HG02938 (cell line): ENCODE data around the gene VEPH1.

Source experiments
- ATAC-seq: cut with Tn5 transposase; IDR thresholded peaks from one replicate; pipeline ENCODE4 v1.9.1; 2021; ENCODE audit warnings: mild to moderate bottlenecking, moderate library complexity; ENCODE audit not compliant: unreplicated experiment

Gene VEPH1

DNA sequence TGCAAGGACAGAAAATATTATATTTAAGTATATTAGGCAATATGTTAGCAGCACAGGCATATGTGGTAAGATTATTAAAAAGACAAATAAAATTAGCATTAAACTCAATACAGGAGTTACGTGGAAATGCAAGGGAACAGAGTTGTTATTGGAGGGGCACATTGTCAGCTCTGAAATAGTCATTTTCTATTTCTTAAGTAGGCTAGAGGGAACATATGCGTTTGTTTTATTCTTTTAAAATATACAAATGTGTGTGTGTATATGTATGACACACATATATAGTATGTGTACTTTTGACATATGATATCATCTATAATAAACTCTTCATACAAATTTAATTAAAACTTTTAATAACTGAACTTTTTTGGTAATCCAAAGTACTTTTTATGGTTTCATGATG is 22.8 kb upstream of the VEPH1 start:
- ATAC-seq: no peak

GRCh38 chr3:157523814-157524213 is 20.6 kb upstream of the VEPH1 start:
- ATAC-seq: no peak

- no peak for ATAC-seq
Measured at GRCh38 chr3:157522648-157523047, 19.4 kb upstream of the VEPH1 start.

GRCh38 chr3:157520485-157521150 is 17.4 kb upstream of the VEPH1 start:
- no peak for ATAC-seq

DNA sequence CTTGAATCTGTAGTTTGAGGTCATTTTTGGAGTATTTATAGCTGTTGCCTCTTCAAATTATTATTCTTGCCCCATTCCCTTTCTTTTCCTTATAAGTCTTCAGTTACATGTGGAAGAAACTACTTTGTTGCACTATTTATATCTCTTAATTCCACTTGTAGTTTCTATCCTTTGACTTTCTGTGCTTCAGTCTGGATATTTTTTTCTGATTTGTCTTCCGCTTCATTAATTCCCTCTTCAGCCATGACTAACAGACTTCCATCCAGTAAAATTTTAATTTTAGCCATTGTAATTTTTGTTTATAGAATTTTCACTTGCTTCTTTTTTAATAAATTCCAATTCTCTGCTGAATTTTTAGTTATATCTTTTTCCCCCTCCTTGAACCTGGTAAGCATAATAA is 15.7 kb upstream of the VEPH1 start:
- ATAC-seq: no peak

GRCh38 chr3:157516928-157517327 is 13.7 kb upstream of the VEPH1 start:
- no peak for ATAC-seq

DNA sequence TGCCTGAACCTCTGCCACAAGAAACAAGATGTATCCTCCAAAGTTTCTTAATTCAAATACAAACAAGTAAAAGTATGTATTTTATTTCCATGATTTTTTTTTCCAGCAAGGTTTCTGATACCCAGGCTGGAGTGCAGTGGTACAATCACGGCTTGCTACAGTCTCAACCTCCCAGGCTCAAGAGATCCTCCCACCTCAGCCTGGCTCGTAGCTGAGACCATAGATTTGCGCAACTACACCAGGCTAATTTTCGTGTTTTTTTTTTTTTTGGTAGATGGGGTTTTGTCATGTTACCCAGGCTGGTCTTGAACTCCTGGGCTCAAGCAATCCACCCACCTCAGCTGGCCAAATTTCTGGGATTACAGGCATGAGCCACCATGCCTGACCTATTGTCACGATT is 12.2 kb upstream of the VEPH1 start:
- ATAC-seq: no peak

GRCh38 chr3:157514371-157514895 is 11.2 kb upstream of the VEPH1 start:
- no peak for ATAC-seq

- ATAC-seq: no peak
Measured at GRCh38 chr3:157513585-157513984, 10.4 kb upstream of the VEPH1 start.

DNA sequence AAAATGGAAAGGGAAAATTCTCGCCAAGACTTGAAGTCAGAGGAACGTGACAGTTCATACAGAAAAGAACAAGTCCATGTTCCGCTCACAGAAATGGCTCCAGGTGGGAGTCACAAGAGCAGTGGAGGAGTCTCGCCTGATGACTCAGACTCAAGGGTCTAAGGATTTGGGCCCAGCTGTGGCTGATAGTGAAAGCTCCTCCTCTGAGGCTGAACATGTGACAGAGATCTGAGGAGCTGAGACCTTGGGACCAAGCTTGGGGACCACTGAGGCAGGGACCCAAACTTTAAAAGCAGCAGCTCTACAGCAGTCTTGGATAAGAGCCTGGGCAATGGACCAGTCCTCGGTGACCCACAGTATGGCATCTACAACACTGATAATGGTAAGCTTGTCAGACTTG is 9.3 kb upstream of the VEPH1 start:
- no peak for ATAC-seq

DNA sequence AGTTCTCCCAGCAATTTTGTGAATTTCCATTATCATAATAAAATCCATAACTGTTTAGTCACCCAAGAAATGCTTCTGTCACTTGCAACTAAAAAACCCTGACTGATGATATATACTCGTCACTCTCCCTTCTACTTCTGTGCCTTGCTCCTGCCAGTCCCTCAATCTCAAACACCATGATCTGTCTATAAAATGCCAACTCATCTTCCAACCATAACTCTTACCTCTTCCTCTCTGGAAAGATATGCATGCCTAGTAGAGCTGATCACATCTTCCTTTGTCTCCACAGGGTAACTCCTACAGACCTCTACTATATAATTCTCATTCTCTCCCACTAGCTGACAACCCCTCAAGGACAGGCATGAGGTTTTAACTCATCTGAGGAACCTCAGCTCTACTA is 5.2 kb upstream of the VEPH1 start:
- ATAC-seq: no peak

DNA sequence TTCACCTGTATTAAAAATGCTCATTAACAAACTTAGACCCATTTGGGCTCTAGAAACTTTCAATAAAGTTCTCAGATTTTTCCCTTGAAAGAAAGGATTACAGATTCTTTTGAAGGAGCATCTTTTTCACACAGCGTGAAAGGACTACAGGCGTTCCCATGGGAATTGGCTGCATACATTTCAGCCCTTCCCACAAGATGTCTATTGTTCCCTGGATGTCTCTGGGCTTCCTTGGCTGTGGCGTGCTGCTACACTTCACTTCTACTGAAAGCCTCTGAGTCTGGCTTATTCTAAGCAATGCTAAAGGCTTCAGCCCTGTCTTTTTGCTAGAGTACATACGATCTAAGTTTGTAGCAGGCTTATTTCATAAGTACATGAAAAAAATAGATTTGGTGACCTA is 1.4 kb downstream of the VEPH1 start:
- ATAC-seq: no peak

- no peak for ATAC-seq
Measured at GRCh38 chr3:157500232-157500631, 3.0 kb downstream of the VEPH1 start.

DNA sequence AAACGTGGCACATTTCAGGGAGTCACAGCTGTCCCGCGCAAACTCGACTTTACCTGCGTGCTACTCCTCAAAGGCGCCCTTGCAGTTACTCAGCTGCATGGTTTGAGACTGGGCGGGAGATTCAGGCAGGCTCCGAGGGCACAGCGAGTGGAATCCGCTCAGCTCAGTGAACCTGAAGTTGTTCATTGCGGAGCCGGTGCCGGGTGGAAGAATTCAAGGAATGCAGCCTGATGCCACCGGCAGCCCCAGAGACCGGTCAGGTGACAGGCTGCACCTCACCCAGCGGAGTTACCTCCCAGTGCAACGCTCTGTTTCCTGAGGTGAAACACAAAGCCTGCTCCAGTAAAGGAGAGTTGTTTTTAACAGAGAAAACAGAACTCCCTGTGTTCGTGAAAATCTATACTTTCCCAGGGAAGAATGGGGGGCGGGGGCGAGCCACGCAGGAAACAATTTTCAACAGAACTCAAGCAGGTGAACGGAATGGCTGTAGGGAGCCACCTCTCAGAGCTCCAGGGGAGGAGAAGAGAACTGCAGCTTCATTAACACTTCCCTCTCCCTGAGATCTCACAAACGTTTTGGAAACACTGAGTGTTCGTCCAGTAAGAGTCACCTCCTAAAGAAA is 3.8 kb downstream of the VEPH1 start:
- ATAC-seq: no peak

GRCh38 chr3:157498371-157498770 is 4.8 kb downstream of the VEPH1 start:
- no peak for ATAC-seq

DNA sequence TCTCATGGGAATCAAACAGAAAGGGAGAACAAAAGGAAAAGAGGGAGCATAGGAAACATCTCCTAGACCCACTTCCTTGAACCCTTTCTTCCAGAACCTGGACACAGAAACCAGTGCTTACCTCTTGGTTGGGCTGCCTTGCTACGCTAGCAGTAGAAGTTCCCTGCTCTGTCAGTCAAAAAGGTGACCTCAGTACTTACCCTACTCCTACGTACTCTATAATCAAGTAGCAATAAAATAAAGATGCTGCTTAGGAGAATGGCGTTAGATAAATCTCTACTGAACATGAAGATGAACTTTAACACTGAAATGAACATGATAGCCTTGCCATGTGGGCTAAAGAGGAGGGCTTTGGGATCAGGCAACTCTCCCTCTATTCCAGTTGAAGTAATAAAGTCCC is 7.4 kb downstream of the VEPH1 start:
- ATAC-seq: no peak

DNA sequence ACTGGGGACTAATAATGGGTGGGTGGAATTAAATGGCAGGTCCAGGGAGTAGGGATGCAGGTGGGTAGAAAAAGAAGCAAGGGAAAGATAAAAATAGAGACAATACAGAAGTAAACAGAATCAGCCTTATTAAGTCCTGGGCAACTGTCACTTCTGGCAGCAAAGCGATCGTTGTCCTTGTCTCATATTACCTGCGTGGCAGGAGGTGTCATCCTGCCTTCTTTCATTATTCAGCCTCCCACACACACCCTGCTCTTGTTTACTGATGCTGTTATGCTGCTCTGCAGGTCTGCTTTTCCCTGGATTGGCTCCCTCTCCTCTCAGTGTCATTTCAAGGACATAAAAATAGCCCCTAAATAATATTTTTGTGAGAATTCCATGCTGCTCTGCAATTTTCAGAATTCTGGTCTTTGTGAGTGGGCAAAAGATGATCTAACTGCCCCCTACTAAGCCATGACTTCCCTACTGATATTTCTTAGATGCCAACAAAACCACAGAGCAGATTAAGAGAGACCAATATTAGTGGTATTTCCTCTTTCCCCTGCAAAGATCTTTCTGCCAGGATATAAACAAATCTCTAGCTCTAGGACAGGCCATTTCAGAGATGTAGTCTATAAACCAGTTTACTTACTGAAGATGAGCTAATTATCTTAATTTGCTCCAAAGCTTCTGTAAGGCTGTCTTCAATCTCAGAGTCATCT is 8.5 kb downstream of the VEPH1 start:
- ATAC-seq: no peak

GRCh38 chr3:157493627-157494550 is 9.3 kb downstream of the VEPH1 start:
- ATAC-seq: no peak

DNA sequence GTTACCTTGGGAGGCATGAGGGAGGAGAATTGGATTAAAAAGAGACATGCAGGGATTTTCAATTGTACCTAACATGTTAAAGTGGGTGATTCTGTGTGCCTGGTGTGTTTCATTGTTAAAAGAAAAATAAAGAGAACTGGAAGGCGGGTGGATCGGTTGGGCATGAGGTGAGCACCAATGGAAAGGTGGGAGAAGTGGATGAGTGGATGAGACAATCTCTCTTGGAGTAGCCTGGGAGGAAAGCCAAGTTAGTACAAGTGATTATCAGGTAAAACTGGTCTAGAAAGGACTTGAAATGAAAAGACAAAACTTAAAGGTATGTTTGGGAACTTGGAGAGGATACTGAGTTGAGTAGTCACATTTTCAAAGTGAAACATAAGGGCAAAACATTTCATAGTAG is 12.1 kb downstream of the VEPH1 start:
- ATAC-seq: no peak

DNA sequence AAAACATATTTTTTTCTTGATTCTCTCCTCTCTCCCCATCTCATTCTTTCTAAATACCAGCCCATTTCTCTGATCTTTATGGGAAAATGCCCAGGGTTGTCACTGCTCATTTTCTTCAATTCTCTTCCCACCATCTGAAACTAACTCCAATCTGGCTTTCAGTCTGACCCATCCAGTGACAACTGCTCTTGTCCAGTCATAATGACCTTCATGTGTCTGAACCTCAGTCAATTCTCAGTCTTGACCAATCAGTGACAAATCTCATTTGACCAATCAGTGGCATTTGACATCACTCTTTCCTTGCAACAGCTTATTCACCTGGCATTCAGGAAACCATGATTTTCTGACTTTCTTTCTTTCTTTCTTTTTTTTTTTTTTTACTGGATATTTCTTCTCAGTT is 15.1 kb downstream of the VEPH1 start:
- ATAC-seq: peak; percentile 61

GRCh38 chr3:157487339-157487738 is 15.9 kb downstream of the VEPH1 start:
- ATAC-seq: no peak
